HG03159 (cell line): ENCODE measurements around the gene MCU.
"Not testable (repeated sequence)": the region's sequence is repeated elsewhere in the genome, so short reads cannot be mapped to it uniquely, and the experiment has no call there.

Experiments
- ATAC-seq: cut with Tn5 transposase; IDR thresholded peaks from one replicate; pipeline ENCODE4 v1.9.1; 2021; ENCODE audit warnings: mild to moderate bottlenecking, moderate library complexity; ENCODE audit not compliant: unreplicated experiment

Gene MCU

DNA sequence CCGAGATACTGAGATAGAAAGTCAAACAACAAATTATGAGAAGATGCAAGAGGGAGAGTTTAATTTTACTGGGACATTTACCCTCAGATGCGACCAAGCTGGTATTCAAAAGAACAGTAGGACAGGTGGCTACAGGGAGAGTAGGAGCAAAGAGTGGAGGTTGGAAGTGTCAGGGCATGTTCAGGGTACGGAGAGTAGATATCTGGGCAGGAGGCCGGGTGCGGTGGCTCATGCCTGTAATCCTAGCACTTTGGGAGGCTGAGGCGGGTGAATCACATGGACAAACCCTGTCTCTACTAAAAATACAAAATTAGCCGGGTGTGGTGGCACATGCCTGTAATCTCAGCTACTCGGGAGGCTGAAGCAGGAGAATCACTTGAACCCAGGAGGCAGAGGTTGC, 5.5 kb upstream of the MCU start:
- not testable (repeated sequence) for ATAC-seq

DNA sequence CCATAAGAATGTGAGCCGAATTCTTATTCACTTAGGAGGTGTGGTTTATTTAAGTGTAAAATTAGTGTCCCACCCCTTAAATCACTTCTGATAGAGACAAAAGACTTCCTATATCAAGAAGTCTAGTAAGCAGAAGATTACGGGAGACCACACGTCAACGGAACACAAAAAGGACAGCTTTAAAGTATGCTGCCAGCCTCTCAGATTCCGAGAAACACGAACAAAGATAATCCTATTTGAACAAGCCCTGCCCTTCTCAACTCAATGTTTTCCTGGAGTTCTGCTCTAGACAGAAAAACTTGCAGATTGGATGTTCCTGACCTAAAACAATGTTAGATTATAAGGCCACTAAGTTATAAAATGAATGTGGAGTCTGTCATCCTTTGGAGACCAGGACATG, 4.9 kb upstream of the MCU start:
- no peak for ATAC-seq

DNA sequence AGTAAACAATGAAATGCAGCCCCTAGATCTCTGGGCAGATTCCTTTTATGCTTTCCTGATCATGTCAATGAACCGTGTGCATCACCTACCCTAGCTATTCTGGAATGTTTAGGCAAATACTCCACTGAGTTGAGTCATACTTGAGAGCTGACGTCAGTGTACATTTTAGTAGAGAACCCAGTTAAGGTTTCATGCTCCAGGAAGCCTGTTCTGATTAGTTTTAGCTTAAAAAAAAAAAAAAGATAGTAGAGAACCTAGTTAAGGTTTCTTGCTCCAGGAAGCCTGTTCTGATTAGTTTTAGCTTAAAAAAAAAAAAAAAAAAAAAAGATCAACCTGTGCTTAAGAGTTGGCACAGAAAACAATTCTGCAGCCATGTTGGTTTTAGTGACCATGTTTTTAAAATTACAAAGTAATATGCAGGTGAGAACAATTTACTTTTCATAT, 3.7 kb upstream of the MCU start:
- ATAC-seq = no peak

DNA sequence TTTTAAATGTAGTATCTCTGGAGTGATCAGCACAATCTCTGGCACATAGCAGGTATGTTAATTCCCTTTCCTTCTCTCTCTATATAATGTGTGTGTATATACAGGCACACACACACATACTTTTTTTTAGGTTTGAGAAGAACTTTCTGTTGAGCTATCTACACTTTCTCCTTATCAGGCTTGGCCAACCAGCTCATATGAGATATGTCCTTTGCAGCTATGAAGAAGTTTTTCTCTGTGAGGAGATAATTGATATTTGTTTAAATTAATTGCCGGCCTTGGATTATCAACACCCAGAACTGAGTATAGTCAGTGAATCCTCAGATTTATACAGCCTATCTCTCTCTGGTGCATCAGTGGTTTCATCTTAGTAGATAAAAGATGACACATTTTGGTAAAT, 2.3 kb upstream of the MCU start:
- ATAC-seq = no peak

DNA sequence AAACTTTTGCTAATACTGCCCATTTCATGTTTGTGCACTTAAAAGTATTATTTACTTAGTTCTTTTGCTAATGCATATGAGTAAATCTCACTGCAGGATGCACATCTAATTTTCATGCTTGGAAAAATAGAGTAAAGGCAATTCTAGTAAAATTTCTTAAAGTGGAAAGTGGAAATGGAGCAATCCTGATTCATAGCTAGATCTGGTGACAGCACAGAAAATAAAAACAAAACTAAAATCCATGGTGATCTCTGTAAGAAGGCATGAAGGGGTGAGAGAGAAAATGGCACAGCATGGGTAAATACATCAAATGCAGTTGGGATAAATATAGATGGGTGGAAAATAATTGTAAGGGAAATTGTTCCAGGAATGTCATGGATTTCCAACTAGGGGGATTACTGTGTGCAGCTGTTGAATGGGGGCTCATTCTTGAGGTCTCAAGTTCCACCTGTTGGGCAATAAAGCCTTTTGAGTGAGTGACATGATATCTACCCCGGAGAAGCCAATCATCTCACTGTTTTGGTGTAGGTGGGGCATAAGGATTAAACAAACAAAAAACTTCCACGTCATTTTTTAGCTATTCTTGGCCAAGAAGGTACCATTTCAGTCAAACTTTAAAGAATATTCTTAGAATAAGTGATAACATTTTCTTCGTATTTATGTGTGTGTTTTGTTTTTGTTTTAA, 1.7 kb upstream of the MCU start:
- ATAC-seq = no peak

DNA sequence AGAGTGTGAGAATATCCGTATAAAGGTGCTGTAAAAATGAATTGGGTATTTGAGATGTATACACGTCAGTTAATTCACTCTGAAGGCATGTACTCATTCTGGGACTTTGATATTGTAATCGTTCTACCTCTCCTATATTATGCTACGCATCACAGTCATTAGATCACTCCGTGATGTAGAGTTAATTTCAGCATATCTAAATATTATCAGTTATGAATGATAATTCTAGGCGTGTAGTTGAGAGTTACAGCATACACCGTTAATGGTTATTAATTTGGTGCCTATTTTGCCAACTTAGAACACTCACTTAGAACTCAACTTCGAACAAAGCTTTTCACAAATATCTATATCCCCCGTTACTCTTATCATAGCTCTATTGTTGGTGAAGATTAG, 477 bp upstream of the MCU start:
- no peak for ATAC-seq

DNA sequence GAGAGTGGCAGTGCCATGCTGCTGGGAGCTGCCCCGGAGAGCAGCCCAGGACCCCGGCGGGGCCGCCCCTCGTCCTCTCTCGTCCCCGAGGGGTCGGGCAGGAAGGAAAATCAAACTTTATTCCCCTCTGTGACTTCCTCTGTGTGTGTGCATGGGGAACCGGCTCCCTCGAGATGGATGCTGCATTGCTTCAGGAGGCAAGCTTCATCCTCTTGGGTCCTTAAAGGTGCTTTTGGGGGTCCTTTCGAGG, 726 bp downstream of the MCU start:
- ATAC-seq = no peak

DNA sequence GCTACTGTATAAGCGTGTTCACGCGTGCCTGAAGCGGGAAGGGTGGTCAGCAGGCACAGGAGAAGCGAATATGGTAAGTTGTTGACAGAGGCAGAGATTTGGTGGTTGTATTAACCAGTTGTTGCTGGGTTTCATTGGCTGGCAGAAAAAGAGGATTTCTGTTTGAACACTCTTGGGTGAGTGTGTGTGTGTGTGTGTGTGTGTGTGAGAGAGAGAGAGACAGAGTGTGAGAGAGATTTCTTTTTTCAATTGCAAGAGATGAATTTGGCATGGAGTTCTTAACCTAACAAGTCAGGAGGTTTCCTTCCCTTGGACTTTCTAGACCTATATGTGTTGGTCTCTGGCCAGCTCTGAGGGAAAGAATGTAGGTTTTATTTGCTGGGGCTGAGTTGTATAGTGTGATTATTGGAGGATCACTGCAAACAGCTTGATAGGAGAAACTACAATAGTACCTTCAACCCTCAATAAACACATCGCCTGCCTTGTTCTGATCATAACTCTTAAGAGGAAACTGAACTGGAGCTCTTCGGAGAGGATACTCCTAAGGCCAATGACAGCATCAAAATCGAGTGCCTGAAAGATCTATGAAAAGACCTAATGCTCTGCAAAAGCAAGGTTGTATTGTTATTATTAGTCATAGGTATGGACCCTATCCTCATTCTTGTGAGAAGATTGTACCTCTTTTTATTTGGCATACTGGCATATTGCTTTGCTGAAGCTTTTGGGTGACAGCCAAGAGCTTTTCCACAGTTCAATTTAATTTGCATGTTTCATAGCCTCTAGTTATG, 1.2 kb downstream of the MCU start:
- no peak for ATAC-seq

DNA sequence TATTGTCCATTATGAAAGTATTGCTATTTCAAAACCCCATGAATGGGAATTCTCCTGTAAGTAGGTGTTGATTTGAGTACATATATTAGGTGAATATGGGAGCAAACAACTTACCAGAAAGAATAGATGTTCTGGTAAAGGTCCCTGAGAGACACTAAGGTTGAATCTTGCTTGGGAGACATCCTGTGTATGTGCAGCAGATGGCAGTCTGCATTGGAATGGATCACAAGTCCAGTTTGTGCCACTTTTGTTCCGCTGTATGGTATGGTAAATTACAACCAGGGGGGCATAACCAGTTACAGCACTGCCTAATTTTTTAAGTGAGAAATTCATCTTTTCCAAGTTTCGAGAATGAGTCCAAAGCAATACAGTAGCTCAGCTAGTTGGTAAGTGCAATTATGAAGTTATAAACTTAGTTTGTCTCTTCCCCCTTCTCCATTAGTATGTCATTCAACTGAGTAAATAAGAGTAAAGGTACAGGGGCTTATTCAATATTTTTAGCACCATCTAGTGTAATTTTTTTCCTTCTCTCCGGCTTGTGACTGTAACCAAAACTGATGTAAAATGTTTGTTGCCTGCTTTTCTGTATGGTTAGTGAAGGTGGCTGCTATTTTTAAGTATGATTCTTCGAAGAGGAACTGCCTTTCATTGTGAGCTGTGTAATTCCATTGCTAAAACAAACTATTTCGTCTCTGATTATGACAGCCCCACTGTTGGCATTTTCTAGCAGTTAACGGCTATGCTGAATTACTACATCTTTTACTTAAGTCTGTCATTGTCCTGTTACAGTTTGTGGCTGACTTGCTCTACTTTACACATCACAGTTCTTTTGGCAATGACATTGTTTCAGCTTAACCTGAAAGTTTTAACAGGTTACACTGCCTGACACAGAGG, 2.8 kb downstream of the MCU start:
- ATAC-seq = no peak

DNA sequence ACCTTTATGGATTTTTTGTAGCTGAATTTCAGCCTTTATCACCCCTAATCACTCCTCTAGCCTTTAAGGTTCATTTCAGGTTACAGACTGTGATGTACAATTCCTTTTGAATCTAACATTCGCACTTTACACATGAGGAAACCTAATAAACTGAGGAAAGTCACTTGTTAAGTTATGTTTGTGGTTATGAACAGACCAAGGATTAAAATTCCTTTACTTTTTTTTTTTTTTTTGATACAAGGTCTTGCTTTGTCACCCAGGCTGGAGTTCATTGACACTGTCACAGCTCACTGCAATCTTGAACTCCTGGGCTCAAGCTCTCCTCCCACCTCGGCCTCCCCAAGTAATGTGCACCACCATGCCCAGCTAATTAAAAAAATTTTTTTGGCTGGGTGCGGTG, 3.6 kb downstream of the MCU start:
- no peak for ATAC-seq

DNA sequence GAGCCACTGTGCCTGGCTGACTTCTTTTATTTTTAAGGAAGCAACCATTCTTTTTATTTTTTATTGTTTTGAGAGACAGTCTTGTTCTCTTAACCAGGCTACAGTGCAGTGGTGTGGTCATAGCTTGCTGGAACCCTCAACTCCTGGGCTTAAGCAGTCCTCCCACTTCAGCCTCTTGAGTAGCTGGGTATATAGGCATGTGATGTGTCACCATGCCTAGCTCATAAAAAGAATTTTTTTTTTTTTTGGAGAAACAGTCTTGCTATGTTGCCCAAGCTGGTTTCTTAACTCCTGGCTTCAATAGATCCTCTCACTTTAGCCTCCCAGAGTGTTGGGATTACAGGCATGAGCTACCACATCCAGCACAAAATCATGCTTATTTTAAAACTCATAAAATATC, 5.8 kb downstream of the MCU start:
- ATAC-seq = no peak

DNA sequence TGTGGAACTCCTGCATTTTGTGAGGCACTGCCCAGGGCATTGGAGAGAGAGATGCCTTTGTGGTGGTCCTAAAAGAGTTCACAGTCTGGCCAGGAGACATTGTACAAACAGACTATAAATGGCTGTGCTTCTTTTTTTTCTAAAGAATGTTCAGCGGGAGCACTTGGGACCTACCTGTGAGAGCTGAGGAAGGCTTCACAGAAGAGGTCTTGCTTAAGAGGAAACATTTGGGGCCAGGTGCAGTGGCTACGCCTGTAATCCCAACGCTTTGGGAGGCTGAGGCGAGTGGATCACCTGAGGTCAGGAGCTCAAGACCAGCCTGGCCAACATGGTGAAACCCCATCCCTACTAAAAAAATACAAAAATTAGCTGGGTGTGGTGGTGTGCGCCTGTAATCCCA, 10.5 kb downstream of the MCU start:
- ATAC-seq = not testable (repeated sequence)

DNA sequence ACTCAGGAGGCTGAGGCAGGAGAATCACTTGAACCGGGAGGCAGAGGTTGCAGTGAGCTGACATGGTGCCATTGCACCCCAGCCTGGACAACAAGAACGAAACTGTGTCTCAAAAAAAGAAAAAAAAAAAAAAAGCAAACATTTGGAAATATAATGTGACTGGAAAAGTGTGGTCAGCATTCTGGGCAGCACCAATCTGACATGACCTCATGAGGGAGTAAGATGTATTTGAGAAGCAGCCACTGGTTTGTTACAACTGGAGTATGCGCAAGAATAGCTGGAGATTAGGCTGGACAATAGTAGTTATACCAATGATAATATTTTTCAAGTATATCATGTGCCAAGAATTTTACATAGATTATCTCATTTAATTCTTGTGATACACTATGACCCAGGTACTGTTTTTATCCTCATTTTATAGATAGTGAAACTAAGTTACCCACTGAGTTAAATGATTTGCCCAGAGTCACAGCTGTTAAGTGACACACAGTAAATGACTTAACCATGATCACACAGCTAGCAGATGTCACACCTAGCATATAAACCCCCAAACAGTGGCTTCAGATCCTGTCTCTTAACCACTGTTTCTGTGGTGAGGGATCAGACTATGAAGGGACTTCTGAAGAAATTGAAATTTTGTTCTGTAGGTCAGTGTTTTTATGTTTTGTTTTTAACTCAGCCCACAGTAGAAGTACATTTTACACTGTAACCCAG, 11.1 kb downstream of the MCU start:
- ATAC-seq = no peak

DNA sequence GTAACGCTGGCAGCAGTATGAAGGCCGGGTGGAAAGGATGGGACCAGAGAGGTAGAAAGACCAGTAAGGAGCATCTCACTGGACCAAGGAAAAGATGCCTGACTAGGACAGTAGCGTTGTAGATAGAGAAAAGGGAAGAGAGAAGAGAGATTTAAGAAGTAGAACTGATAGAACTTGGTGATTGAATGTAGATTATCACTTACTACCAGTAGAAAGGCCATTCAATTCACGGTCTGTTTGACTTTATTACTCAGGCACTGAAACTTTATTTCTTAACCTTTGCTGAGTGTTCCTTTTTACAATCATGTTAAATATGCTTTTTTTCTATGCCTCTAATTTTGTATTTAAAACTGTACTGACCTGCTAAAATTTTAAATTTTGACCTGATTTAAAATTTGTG, 12.2 kb downstream of the MCU start:
- ATAC-seq = no peak

DNA sequence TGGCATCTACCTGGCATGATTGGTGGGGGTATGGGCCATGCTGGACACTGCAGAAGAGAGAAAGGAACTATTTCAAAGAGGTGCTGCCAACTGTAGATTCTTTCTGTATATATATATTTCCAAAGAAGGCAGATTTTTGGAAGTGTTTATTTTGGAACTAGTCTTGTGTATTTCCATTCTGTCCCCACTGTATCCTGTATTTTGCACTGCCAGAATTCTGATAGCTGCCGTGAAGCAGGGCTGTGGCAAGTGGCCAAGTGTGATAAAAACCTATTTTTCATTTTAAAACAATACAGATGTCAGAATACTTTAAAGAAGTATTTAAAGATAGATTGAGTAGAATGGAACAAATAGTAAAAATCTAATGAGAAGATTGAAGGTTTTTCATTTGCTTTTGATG, 17.1 kb downstream of the MCU start:
- no peak for ATAC-seq

DNA sequence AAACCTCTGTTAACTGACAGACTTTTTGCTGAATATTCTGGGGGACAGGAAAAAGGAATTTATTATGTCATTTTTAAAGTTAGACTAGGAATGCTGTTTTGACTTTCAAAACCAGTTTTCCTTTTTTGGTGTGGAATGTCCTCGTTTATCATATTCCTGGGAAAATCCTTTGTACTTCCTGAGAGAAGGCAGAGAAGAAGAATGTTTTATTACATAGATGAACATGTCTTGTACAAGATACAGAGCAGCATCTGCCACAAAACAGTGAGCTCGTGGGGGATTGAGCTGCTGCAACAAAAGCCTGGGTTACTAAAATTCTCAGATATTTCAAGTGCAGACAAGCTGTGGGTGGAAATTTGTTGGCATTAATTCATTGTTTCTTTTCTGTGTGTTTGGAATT, 20.2 kb downstream of the MCU start:
- no peak for ATAC-seq

DNA sequence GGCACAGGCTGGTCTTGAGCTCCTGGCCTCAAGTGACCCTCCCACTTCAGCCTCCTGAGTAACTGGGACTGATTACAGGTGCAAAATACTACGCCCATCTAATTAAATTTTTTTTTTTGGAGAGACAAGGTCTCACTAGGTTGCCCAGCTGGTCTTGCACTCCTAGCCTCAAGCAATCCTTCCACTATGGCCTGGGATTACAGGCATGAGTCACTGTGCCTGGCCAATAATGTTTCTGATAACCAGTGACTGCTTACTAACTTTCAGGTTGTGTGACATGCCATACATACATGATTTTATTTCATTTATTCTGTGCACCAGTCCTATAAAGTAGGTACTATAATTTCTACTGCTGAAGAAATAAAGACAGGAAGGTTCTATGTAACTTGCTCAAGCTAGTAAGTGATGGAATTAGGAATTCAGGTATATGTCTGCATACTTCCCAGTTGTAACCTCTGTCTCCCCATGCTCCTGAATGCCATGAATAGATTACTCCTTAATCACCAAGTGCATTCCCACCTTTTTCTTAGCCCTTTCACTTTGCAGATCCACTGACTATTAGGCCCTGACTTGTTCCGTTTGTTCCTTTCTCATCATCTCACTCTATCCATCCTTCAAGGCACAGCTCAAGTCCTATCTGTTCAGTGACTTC, 28.1 kb downstream of the MCU start:
- ATAC-seq = no peak

DNA sequence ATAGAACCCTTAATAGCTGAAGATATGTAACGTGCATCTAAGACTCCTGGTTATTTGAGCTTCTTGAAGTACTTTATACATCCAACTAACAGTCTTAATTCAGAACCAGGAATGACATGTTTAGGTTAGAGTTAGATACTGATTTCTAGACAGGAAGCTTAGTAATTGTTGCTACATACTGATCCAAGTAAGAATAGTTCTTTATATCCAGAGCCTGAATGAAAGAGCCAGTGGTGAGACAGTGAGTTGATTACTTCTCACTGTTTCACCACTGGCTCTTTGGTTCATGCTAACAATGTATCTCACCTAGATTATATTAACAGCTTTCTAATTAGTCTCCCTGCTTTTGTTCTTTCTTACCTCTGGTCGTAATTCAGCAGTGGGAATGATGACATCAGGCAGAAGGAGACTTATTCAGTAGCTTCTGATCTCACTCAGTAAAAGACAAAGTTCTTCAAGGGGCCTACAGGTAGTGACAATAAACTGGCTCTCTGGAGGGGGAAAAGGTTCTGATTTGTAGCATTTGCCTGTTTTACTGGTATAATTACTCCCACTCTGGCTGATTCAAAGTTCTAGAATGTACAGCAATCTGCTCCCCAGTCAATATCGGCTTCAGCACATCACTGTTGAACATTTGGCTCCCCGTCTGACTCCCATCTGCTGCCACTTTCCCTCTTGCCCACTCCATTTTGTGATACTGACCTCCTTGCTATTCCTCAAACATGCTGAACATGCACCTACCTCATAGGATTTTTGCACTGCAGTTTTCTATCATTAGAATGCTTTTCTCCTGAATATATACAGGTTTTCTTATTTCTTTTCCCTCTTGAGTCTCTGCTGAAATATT, 29.1 kb downstream of the MCU start:
- no peak for ATAC-seq

DNA sequence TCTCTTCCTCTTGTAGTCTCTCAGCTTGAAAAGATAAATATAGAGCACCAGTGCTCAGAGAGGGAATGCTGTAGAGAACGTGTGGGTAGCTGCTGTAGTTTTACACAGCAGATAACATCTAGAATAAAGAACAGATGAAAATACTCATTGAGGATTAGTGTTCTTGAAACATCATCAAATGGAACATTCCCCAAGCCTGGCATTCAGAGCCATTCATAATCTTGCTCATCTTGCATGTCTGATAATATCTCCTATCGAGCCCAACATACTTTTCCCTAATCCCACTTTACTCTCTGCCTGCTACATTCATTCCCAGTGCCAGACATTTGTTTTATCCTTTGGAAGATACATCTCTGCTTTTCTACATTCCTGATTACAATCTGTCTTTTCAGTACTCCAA, 35.2 kb downstream of the MCU start:
- no peak for ATAC-seq

DNA sequence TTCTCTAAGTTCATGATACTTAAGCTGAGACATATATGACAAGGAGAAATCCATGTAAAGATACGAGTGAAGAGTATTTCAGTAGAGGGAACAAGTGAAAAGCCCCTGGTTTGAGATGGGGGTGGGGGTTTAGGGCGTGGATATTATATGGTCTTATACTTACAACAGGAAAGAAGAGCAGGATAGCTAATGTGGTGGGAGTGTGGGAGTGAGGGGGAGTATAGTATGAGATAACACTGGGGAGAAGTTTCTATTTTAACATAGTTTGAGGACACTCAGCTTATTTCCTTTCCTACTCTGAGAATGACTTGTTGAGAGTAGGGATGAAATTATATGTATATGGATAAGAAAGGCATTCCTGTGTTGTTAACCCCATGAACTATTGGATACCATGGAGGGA, 36.5 kb downstream of the MCU start:
- no peak for ATAC-seq
